ENCODE results near the gene CABP7.

The CABP7 gene

GRCh38 chr22:29717789-29718188, 2.0 kb upstream of the CABP7 start:
- Histone ChIP-seq H2AFZ (ENCODE audit: low read length) (no peak overlapping the region), H3K9me2 (ENCODE audit: low read depth, low read length) (no peaks in the 10 kb centered on the region), H3K4me3 (ENCODE audit: low read depth, low read length, poor library complexity, severe bottlenecking) (no peak overlapping the region), H3K9me3 (ENCODE audit: low read length) (no peaks in the 10 kb centered on the region), H3K4me2 (ENCODE audit: low read length) (no peak overlapping the region), H3K27ac (ENCODE audit: low read depth, low read length, poor library complexity, severe bottlenecking) (no peak overlapping the region), H3K4me1 (ENCODE audit: insufficient read depth, low read length, severe bottlenecking) (no peaks in the 10 kb centered on the region), H3K27me3 (ENCODE audit: insufficient read depth, low read length) (peaks cover 12% of the 10 kb centered on the region; the same call in 1 of the 2 replicates), H3K36me3 (ENCODE audit: insufficient read depth, low read length) (no peaks in the 10 kb centered on the region), H3K9ac (ENCODE audit: low read length) (no peak overlapping the region), H3F3A (ENCODE audit: insufficient read depth, low read length) (no peaks in the 10 kb centered on the region), H4K20me1 (ENCODE audit: insufficient read depth, low read length) (no peaks in the 10 kb centered on the region), H3K79me2 (ENCODE audit: insufficient read depth, low read length) (no peaks in the 10 kb centered on the region)
- TF ChIP-seq CTCF (IDR thresholded peaks at IDR 0.05; ENCODE audit: low read length): no peak
- TF ChIP-seq EZH2 (IDR thresholded peaks at IDR 0.05; ENCODE audit: borderline replicate concordance, low read length): no peak

- no peaks in the 10 kb centered on the region for H3K36me3 ChIP-seq (ENCODE audit: insufficient read depth, low read length)
- H3K9me3 ChIP-seq (ENCODE audit: low read length): no peaks in the 10 kb centered on the region
- no peak overlapping the region for H3K9ac ChIP-seq (ENCODE audit: low read length)
- no peak overlapping the region for H3K4me3 ChIP-seq (ENCODE audit: low read depth, low read length, poor library complexity, severe bottlenecking)
- H3K27me3 ChIP-seq (ENCODE audit: insufficient read depth, low read length): peaks cover 19% of the 10 kb centered on the region; the same call in 1 of the 2 replicates
- no peaks in the 10 kb centered on the region for H4K20me1 ChIP-seq (ENCODE audit: insufficient read depth, low read length)
- no peak overlapping the region for H3K27ac ChIP-seq (ENCODE audit: low read depth, low read length, poor library complexity, severe bottlenecking)
- H3K4me1 ChIP-seq (ENCODE audit: insufficient read depth, low read length, severe bottlenecking): no peaks in the 10 kb centered on the region
- no peaks in the 10 kb centered on the region for H3K9me2 ChIP-seq (ENCODE audit: low read depth, low read length)
- H3K79me2 ChIP-seq (ENCODE audit: insufficient read depth, low read length): no peaks in the 10 kb centered on the region
- no peak overlapping the region for H2AFZ ChIP-seq (ENCODE audit: low read length)
- no peak for TF ChIP-seq CTCF (IDR thresholded peaks at IDR 0.05; ENCODE audit: low read length)
- no peak for TF ChIP-seq EZH2 (IDR thresholded peaks at IDR 0.05; ENCODE audit: borderline replicate concordance, low read length)
- H3K4me2 ChIP-seq (ENCODE audit: low read length): no peak overlapping the region
- H3F3A ChIP-seq (ENCODE audit: insufficient read depth, low read length): no peaks in the 10 kb centered on the region
Measured at GRCh38 chr22:29718949-29719898, 579 bp upstream of the CABP7 start.

- Histone ChIP-seq H3K27ac (ENCODE audit: low read depth, low read length, poor library complexity, severe bottlenecking) (no peak overlapping the region), H3K9me3 (ENCODE audit: low read length) (no peaks in the 10 kb centered on the region), H3K4me2 (ENCODE audit: low read length) (no peak overlapping the region)
Measured at GRCh38 chr22:29720811-29721323, 1.1 kb downstream of the CABP7 start.

More at GRCh38 chr22:29720811-29721323, 1.1 kb downstream of the CABP7 start:
- H4K20me1 ChIP-seq (ENCODE audit: insufficient read depth, low read length): no peaks in the 10 kb centered on the region
- H3F3A ChIP-seq (ENCODE audit: insufficient read depth, low read length): no peaks in the 10 kb centered on the region
- TF ChIP-seq EZH2 (IDR thresholded peaks at IDR 0.05; ENCODE audit: borderline replicate concordance, low read length) (no peak), CTCF (IDR thresholded peaks at IDR 0.05; ENCODE audit: low read length) (no peak)
- H3K9me2 ChIP-seq (ENCODE audit: low read depth, low read length): no peaks in the 10 kb centered on the region
- H3K4me1 ChIP-seq (ENCODE audit: insufficient read depth, low read length, severe bottlenecking): no peaks in the 10 kb centered on the region
- H3K9ac ChIP-seq (ENCODE audit: low read length): no peak overlapping the region
- no peaks in the 10 kb centered on the region for H3K79me2 ChIP-seq (ENCODE audit: insufficient read depth, low read length)
- H3K36me3 ChIP-seq (ENCODE audit: insufficient read depth, low read length): no peaks in the 10 kb centered on the region
- H3K27me3 ChIP-seq (ENCODE audit: insufficient read depth, low read length): peaks cover 22% of the 10 kb centered on the region
- no peak overlapping the region for H2AFZ ChIP-seq (ENCODE audit: low read length)
- H3K4me3 ChIP-seq (ENCODE audit: low read depth, low read length, poor library complexity, severe bottlenecking): no peak overlapping the region
